A549 (cell line): ENCODE measurements around the gene ST6GAL1.

Source experiments
- POLR2A ChIP-seq: IDR thresholded peaks from 2 replicates; pipeline ENCODE4 v1.6.1; 2012; ENCODE audit warnings: mild to moderate bottlenecking, low read length
- USF2 ChIP-seq: fragments of 450-650 bp; IDR thresholded peaks from 2 replicates; pipeline ENCODE4 v1.6.1; 2014; ENCODE audit warnings: antibody characterized with exemption
- TF ChIP-seq, protein P1 (sequence below): fragments of >200 bp; sonication (Bioruptor Twin); formaldehyde crosslinking; IDR thresholded peaks from 3 replicates; pipeline ENCODE4 v1.5.1; 2016

DNA sequence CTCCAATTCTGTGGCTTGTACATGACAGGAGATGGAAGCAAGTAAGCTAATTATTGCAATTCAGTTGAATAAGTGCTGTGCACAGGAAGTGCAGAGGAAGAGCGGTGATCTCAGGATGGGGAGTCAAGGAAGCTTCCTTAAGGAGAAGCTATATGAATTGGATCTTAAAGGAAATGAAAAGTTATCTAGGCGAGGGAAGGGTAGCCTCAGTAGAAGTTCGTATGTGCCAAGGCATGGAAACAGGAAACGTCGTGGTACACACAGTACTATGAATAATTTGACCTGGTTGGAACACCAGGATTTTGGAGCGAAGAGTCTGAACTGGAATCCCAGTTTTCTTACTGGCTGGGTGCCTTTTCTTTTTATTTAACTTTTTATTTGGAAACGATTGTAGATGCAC lies 39.3 kb downstream of the ST6GAL1 start:
- TF ChIP-seq USF2 (no peak), POLR2A (no peak)
- TF ChIP-seq, protein P1, sequence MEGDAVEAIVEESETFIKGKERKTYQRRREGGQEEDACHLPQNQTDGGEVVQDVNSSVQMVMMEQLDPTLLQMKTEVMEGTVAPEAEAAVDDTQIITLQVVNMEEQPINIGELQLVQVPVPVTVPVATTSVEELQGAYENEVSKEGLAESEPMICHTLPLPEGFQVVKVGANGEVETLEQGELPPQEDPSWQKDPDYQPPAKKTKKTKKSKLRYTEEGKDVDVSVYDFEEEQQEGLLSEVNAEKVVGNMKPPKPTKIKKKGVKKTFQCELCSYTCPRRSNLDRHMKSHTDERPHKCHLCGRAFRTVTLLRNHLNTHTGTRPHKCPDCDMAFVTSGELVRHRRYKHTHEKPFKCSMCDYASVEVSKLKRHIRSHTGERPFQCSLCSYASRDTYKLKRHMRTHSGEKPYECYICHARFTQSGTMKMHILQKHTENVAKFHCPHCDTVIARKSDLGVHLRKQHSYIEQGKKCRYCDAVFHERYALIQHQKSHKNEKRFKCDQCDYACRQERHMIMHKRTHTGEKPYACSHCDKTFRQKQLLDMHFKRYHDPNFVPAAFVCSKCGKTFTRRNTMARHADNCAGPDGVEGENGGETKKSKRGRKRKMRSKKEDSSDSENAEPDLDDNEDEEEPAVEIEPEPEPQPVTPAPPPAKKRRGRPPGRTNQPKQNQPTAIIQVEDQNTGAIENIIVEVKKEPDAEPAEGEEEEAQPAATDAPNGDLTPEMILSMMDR = no peak
